PC-3 (cell line): ENCODE results near the gene ALOXE3. TPM values are rescaled to one million over a fixed set of nuclear protein-coding genes. Genes with fewer than 3 reads are reported as not detected.
A peak's percentile ranks its signal among the peaks of the same experiment; 100 is the strongest.

Experiments
- ATAC-seq: fragments of 200-7000 bp; cut with Tn5 transposase; 2 replicates; pipeline ENCODE4 v1.9.1; 2020; ENCODE audit warnings: mild to moderate bottlenecking, moderate library complexity
- BruUV-seq: library from RNA; stranded (reverse); fragments of 400-500 nt; replicated peaks from 2 replicates; lab custom pipeline; 2021; lab: Mats Ljungman, UMichigan
- CTCF ChIA-PET: fragments of 300-600 bp; sonication (Branson Sonifier 250); formaldehyde crosslinking; loops from one replicate; lab custom pipeline; 2022; ENCODE audit warnings: antibody characterized with exemption; lab: Charles Lee
- POLR2A ChIA-PET: fragments of 300-600 bp; sonication (Branson Sonifier 250); formaldehyde crosslinking; loops from one replicate; lab custom pipeline; 2022; ENCODE audit warnings: antibody characterized with exemption; ENCODE audit not compliant: unreplicated experiment; lab: Charles Lee
- DNase-seq: peaks from one replicate; pipeline ENCODE4 v3.0.0-alpha.2; 2015
- H2AFZ ChIP-seq: fragments of 300-600 bp; sonication (generic); 2 replicates; pipeline ENCODE4 v1.6.0; 2016; ENCODE audit warnings: antibody characterized with exemption, low read length
- H3F3A ChIP-seq: fragments of 300-600 bp; sonication (generic); one replicate; pipeline ENCODE4 v1.6.0; 2017; ENCODE audit warnings: antibody characterized with exemption, low read length, control low read depth, mild to moderate bottlenecking; ENCODE audit not compliant: unreplicated experiment
- H3K27ac ChIP-seq: fragments of 300-600 bp; sonication (generic); 2 replicates; pipeline ENCODE4 v1.5.1; 2016; ENCODE audit warnings: mild to moderate bottlenecking, low read length
- H3K27me3 ChIP-seq: fragments of 300-600 bp; sonication (generic); 2 replicates; pipeline ENCODE4 v1.6.1; 2016; ENCODE audit warnings: low read length, mixed read lengths
- H3K36me3 ChIP-seq: fragments of 300-600 bp; sonication (generic); 2 replicates; pipeline ENCODE4 v1.6.1; 2016; ENCODE audit warnings: low read depth, mixed run types, low read length, mixed read lengths
- H3K4me1 ChIP-seq: fragments of 300-600 bp; sonication (generic); 2 replicates; pipeline ENCODE4 v1.5.1; 2016; ENCODE audit warnings: low read length; ENCODE audit not compliant: insufficient read depth
- H3K4me2 ChIP-seq: fragments of 300-600 bp; sonication (generic); 2 replicates; pipeline ENCODE4 v1.6.0; 2016; ENCODE audit warnings: low read length
- H3K4me3 ChIP-seq: fragments of 300-600 bp; sonication (generic); 2 replicates; pipeline ENCODE4 v1.5.1; 2016; ENCODE audit warnings: mild to moderate bottlenecking, low read length, mixed read lengths
- H3K79me2 ChIP-seq: fragments of 300-600 bp; sonication (generic); 2 replicates; pipeline ENCODE4 v1.6.1; 2017; ENCODE audit warnings: low read length, mixed read lengths
- H3K9ac ChIP-seq: fragments of 300-600 bp; sonication (generic); 2 replicates; pipeline ENCODE4 v1.6.0; 2016; ENCODE audit warnings: mild to moderate bottlenecking, low read length
- H3K9me2 ChIP-seq: fragments of 300-600 bp; sonication (generic); replicated peaks from 2 replicates; pipeline ENCODE4 v1.6.1; 2016; ENCODE audit warnings: mixed run types, low read length, mixed read lengths
- H3K9me3 ChIP-seq: fragments of 300-600 bp; sonication (generic); 2 replicates; pipeline ENCODE4 v1.6.1; 2016; ENCODE audit warnings: low read length, mixed read lengths
- H4K20me1 ChIP-seq: fragments of 300-600 bp; sonication (generic); 2 replicates; pipeline ENCODE4 v1.6.1; 2016; ENCODE audit warnings: low read length, mixed read lengths
- EZH2 ChIP-seq: fragments of 300-600 bp; sonication (generic); IDR thresholded peaks from one replicate; pipeline ENCODE4 v1.6.1; 2017; ENCODE audit warnings: antibody characterized with exemption, mild to moderate bottlenecking, low read length; ENCODE audit not compliant: unreplicated experiment
- EZH2phosphoT487 ChIP-seq: fragments of 300-600 bp; sonication (generic); IDR thresholded peaks from 2 replicates; pipeline ENCODE4 v1.6.1; 2018; ENCODE audit warnings: mild to moderate bottlenecking, antibody characterized with exemption, low read length, borderline replicate concordance
- intact Hi-C: fragments of 100-400 bp; cut with micrococcal nuclease; formaldehyde crosslinking; loops from 2 replicates; pipeline ENCODE4 v1.9.0; 2023
- total RNA-seq: library from RNA; depleted of rRNA; stranded (reverse); fragments of >200 nt; gene quantifications from 2 replicates; pipeline ENCODE4 v1.2.3, GENCODE V29; 2014
- TF ChIP-seq, protein P1 (sequence below): fragments of 300-600 bp; sonication (generic); conservative IDR thresholded peaks from 2 replicates; pipeline ENCODE4 v1.5.1; 2017; ENCODE audit warnings: antibody characterized with exemption, low read depth, mild to moderate bottlenecking, low read length

The ALOXE3 gene
- total RNA-seq, 1 experiment from 2014 or later = 1.4 TPM

GRCh38 chr17:8131844-8132441 lies 13.6 kb upstream of the ALOXE3 start:
- Histone ChIP-seq H2AFZ (no peak overlapping the region), H3K4me3 (no peak overlapping the region), H3K9me2 (no peaks in the 10 kb centered on the region), H3K4me1 (0 out of 2 replicates have a peak, but pooled peaks cover 4% of the 10 kb centered on the region), H3K79me2 (no peaks in the 10 kb centered on the region), H3K36me3 (no peaks in the 10 kb centered on the region), H4K20me1 (no peaks in the 10 kb centered on the region), H3K4me2 (no peak overlapping the region), H3K9me3 (no peaks in the 10 kb centered on the region), H3K27me3 (no peaks in the 10 kb centered on the region), H3K9ac (no peak overlapping the region), H3K27ac (no peak overlapping the region), H3F3A (peaks cover 4% of the 10 kb centered on the region)
- BruUV-seq = no TSS peak
- POLR2A ChIA-PET = no interaction called here
- intact Hi-C loops = no loop called here
- ATAC-seq (0 out of 2 replicates have a peak, but pooled peaks have one; percentile 37), DNase-seq (peak; percentile 37)
- TF ChIP-seq EZH2phosphoT487 = no peak
- TF ChIP-seq, protein P1, sequence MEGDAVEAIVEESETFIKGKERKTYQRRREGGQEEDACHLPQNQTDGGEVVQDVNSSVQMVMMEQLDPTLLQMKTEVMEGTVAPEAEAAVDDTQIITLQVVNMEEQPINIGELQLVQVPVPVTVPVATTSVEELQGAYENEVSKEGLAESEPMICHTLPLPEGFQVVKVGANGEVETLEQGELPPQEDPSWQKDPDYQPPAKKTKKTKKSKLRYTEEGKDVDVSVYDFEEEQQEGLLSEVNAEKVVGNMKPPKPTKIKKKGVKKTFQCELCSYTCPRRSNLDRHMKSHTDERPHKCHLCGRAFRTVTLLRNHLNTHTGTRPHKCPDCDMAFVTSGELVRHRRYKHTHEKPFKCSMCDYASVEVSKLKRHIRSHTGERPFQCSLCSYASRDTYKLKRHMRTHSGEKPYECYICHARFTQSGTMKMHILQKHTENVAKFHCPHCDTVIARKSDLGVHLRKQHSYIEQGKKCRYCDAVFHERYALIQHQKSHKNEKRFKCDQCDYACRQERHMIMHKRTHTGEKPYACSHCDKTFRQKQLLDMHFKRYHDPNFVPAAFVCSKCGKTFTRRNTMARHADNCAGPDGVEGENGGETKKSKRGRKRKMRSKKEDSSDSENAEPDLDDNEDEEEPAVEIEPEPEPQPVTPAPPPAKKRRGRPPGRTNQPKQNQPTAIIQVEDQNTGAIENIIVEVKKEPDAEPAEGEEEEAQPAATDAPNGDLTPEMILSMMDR = no peak
- no peak for TF ChIP-seq EZH2
- CTCF ChIA-PET = no interaction called here

GRCh38 chr17:8128125-8128784 lies 9.9 kb upstream of the ALOXE3 start:
- Histone ChIP-seq H3K36me3 (no peaks in the 10 kb centered on the region), H3K27me3 (no peaks in the 10 kb centered on the region), H3K9ac (no peak overlapping the region), H3K79me2 (no peaks in the 10 kb centered on the region), H3K4me2 (no peak overlapping the region), H4K20me1 (no peaks in the 10 kb centered on the region), H3K27ac (no peak overlapping the region), H2AFZ (no peak overlapping the region), H3F3A (peaks cover 4% of the 10 kb centered on the region), H3K9me3 (no peaks in the 10 kb centered on the region), H3K9me2 (no peaks in the 10 kb centered on the region), H3K4me1 (peaks cover 7% of the 10 kb centered on the region; the same call in 1 of the 2 replicates), H3K4me3 (no peak overlapping the region)
- ChIA-PET CTCF (no interaction called here), POLR2A (no interaction called here)
- intact Hi-C loops = no loop called here
- BruUV-seq = no TSS peak
- TF ChIP-seq EZH2 = no peak
- TF ChIP-seq EZH2phosphoT487 = no peak
- TF ChIP-seq, protein P1 = no peak
- DNase-seq = no peak
- ATAC-seq = no peak
